Endodermal cell (in vitro differentiated cells): ENCODE results near the gene PINLYP. TPM values are rescaled to one million over a fixed set of nuclear protein-coding genes. Genes with fewer than 3 reads are reported as not detected.
"Not testable (repeated sequence)": the region's sequence is repeated elsewhere in the genome, so short reads cannot be mapped to it uniquely, and the experiment has no call there.

Experiments used
- DNase-seq: peaks from one replicate; pipeline ENCODE4 v3.0.0-alpha.2; 2017
- H3K27ac ChIP-seq: 2 replicates; pipeline ENCODE4 v1.5.1; 2013; ENCODE audit warnings: mild to moderate bottlenecking, low read depth, low read length, moderate library complexity
- H3K27me3 ChIP-seq: 2 replicates; pipeline ENCODE4 v1.6.1; 2013; ENCODE audit warnings: mild to moderate bottlenecking, low read length, moderate library complexity; ENCODE audit not compliant: insufficient read depth, control insufficient read depth, poor library complexity, severe bottlenecking
- H3K36me3 ChIP-seq: 2 replicates; pipeline ENCODE4 v1.7.0; 2013; ENCODE audit warnings: mild to moderate bottlenecking, low read length, moderate library complexity; ENCODE audit not compliant: control insufficient read depth, insufficient read depth
- H3K4me1 ChIP-seq: one replicate; pipeline ENCODE4 v1.7.0; 2013; ENCODE audit warnings: low read length; ENCODE audit not compliant: control insufficient read depth, insufficient read depth
- H3K4me3 ChIP-seq: 2 replicates; pipeline ENCODE4 v1.5.1; 2013; ENCODE audit warnings: mild to moderate bottlenecking, low read length, moderate library complexity
- H3K9ac ChIP-seq: 2 replicates; pipeline ENCODE4 v1.6.1; 2013; ENCODE audit warnings: mild to moderate bottlenecking, low read length, moderate library complexity; ENCODE audit not compliant: poor library complexity, severe bottlenecking; ENCODE audit errors: extremely low read depth
- H3K9me3 ChIP-seq: 2 replicates; pipeline ENCODE4 v1.6.1; 2013; ENCODE audit warnings: mild to moderate bottlenecking, low read length, moderate library complexity; ENCODE audit not compliant: control insufficient read depth
- H3K27ac Mint-ChIP-seq: 2 replicates; pipeline ENCODE4 v1.8.0; 2020; ENCODE audit warnings: mixed read lengths
- H3K27me3 Mint-ChIP-seq: 2 replicates; pipeline ENCODE4 v1.8.0; 2021; ENCODE audit warnings: mild to moderate bottlenecking, mixed read lengths; ENCODE audit not compliant: insufficient read depth
- H3K36me3 Mint-ChIP-seq: 2 replicates; pipeline ENCODE4 v1.8.0; 2020; ENCODE audit warnings: low read depth, mixed read lengths
- H3K4me1 Mint-ChIP-seq: 2 replicates; pipeline ENCODE4 v1.8.0; 2020; ENCODE audit warnings: mixed read lengths
- H3K4me3 Mint-ChIP-seq: 2 replicates; pipeline ENCODE4 v1.8.0; 2020; ENCODE audit warnings: mild to moderate bottlenecking, moderate library complexity, mixed read lengths
- H3K9me3 Mint-ChIP-seq: 2 replicates; pipeline ENCODE4 v1.8.0; 2020; ENCODE audit warnings: mild to moderate bottlenecking, mixed read lengths
- WGBS, 2 experiments: methylation state at CpG; one replicate each; pipeline versions ENCODE4 v1.1.5 to v1.1.7; 2013; ENCODE audit warnings: missing lambda C conversion rate in 2 of 2, mixed read lengths in 1 of 2; ENCODE audit not compliant: insufficient coverage in 1 of 2, insufficient read length in 1 of 2; 5-methylcytosine and 5-hydroxymethylcytosine counted together
- total RNA-seq, 2 donors: library from RNA; stranded (reverse); fragmentation: NEBNext Ultra II Directional in 1 of 2; extraction: Animal tissue kit (Norgen Biotek cat#: 25700) in 1 of 2; gene quantifications; 2 replicates in 1 of 2; 3 replicates in 1 of 2; pipeline ENCODE4 v1.2.1, GENCODE V29; 2021
- TF ChIP-seq, protein P1 (sequence below): fragments of 200-600 bp; sonication (generic); conservative IDR thresholded peaks from 2 replicates; pipeline ENCODE4 v1.5.0; 2021; ENCODE audit warnings: antibody characterized with exemption, mild to moderate bottlenecking

PINLYP gene
- total RNA-seq, 2 donors from 2014 or later, result 7.7 to 12.2 TPM

DNA sequence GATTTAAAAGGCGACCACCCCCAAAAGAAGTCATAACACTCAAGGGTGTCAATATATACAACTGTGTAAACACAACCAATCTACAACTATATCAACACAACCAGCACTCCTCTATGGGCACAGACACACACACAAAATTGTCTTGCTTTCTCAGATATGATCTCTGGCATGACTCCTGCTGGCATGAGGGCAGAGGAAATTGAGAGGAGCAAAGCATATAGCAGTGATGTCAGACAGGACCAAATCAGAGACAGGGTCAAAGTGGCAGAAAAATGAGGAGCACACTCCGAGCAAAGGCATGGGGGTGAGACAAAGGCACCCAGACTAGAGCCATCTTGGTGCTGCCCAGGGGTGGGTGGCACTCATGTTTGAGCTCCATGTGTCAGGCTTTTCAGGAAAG is 10.7 kb downstream of the PINLYP start:
- no peak overlapping the region for H3K27ac ChIP-seq
- no peaks in the 10 kb centered on the region for H3K27me3 Mint-ChIP-seq
- H3K9me3 Mint-ChIP-seq, result no peaks in the 10 kb centered on the region
- H3K4me3 Mint-ChIP-seq, result no peak overlapping the region
- no peaks in the 10 kb centered on the region for H3K27me3 ChIP-seq
- H3K4me1 ChIP-seq, result no peaks in the 10 kb centered on the region
- H3K36me3 ChIP-seq, result peaks cover 40% of the 10 kb centered on the region
- peaks cover 42% of the 10 kb centered on the region for H3K36me3 Mint-ChIP-seq
- H3K4me3 ChIP-seq, result no peak overlapping the region
- peaks cover 7% of the 10 kb centered on the region for H3K4me1 Mint-ChIP-seq
- H3K9ac ChIP-seq, result no peak overlapping the region
- 98 to 100% methylated on average over 2 of the region's 2 CpGs for WGBS, 2 experiments
- H3K9me3 ChIP-seq, result no peaks in the 10 kb centered on the region
- no peak for DNase-seq
- TF ChIP-seq, protein P1, sequence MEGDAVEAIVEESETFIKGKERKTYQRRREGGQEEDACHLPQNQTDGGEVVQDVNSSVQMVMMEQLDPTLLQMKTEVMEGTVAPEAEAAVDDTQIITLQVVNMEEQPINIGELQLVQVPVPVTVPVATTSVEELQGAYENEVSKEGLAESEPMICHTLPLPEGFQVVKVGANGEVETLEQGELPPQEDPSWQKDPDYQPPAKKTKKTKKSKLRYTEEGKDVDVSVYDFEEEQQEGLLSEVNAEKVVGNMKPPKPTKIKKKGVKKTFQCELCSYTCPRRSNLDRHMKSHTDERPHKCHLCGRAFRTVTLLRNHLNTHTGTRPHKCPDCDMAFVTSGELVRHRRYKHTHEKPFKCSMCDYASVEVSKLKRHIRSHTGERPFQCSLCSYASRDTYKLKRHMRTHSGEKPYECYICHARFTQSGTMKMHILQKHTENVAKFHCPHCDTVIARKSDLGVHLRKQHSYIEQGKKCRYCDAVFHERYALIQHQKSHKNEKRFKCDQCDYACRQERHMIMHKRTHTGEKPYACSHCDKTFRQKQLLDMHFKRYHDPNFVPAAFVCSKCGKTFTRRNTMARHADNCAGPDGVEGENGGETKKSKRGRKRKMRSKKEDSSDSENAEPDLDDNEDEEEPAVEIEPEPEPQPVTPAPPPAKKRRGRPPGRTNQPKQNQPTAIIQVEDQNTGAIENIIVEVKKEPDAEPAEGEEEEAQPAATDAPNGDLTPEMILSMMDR, result no peak
- no peak overlapping the region for H3K27ac Mint-ChIP-seq

DNA sequence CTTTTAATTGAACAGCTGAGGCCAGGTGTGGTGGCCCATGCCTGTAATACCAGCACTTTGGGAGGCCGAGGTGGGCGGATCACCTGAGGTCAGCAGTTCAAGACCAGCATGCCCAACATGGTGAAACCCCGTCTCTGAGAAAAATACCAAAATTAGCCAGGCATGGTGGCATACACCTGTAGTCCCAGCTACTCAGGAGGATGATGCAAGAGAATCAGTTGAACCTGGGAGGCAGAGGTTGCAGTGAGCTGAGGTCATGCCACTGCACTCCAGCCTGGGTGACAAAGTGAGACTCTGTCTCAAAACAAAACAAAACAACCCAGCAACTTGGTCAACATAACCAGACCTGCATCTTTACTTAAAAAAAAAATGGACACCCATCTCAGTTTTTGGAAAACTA is 11.4 kb downstream of the PINLYP start:
- H3K4me3 ChIP-seq, H3K27me3 Mint-ChIP-seq, H3K9me3 Mint-ChIP-seq, H3K9me3 ChIP-seq, H3K9ac ChIP-seq, H3K4me1 Mint-ChIP-seq, H3K4me1 ChIP-seq, H3K27ac ChIP-seq, H3K4me3 Mint-ChIP-seq, H3K27ac Mint-ChIP-seq, DNase-seq, H3K27me3 ChIP-seq: not testable (repeated sequence)
- H3K36me3 ChIP-seq, result peaks cover 42% of the 10 kb centered on the region
- 89 to 94% methylated on average over 1 to 3 of the region's 3 CpGs for WGBS, 2 experiments
- H3K36me3 Mint-ChIP-seq, result peaks cover 45% of the 10 kb centered on the region

DNA sequence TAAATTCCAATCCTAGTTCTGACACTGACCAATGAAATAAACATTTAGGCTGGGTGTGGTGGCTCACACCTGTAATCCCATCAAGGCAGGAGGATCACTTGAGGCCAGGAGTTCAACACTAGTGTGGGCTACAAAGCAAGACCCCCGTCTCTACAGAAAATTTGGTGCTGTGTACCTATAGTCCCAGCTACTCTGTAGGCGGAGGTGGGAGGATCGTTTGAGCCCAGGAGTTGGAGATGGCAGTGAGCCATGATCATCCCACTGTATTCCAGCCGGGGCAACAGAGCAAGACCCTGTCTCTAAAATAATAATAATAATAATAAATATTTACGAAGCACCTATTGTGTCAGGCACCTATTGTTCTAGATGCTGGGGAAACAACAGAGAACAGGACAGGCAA is 13.7 kb downstream of the PINLYP start:
- Mint-ChIP-seq H3K9me3 (no peaks in the 10 kb centered on the region), H3K36me3 (peaks cover 59% of the 10 kb centered on the region), H3K4me1 (peaks cover 8% of the 10 kb centered on the region), H3K4me3 (no peak overlapping the region), H3K27ac (peak overlapping the region; percentile 29), H3K27me3 (no peaks in the 10 kb centered on the region)
- Histone ChIP-seq H3K9ac (no peak overlapping the region), H3K27ac (no peak overlapping the region), H3K27me3 (no peaks in the 10 kb centered on the region), H3K4me3 (no peak overlapping the region), H3K9me3 (no peaks in the 10 kb centered on the region), H3K4me1 (no peaks in the 10 kb centered on the region), H3K36me3 (peaks cover 57% of the 10 kb centered on the region)
- 94 to 100% methylated on average over 1 to 4 of the region's 5 CpGs for WGBS, 2 experiments
- no peak for DNase-seq
- TF ChIP-seq, protein P1, result no peak

DNA sequence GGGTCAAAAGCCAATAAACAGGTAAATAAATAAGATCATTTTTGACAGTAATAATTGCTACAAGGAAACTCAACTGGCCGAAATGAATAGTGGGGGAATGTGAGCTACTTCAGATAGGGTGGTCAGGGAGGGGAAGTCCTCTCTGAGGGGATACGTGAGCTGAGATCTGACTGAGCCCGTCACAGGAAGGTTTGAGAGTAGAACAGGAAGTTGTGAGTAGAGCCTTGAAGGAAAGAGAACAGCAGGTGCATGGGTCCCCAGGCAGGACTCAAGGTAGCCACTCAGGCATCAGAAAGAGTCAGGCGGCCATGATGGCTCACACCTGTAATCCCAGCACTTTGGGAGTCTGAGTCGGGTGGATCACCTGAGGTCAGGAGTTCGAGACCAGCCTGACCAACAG is 14.1 kb downstream of the PINLYP start:
- Mint-ChIP-seq H3K9me3 (no peaks in the 10 kb centered on the region), H3K27me3 (no peaks in the 10 kb centered on the region), H3K4me3 (no peak overlapping the region), H3K4me1 (peaks cover 8% of the 10 kb centered on the region), H3K27ac (peak overlapping the region; percentile 29), H3K36me3 (peaks cover 59% of the 10 kb centered on the region)
- WGBS, 2 experiments, result 90 to 97% methylated on average over 6 of the region's 6 CpGs
- Histone ChIP-seq H3K4me1 (no peaks in the 10 kb centered on the region), H3K36me3 (peaks cover 57% of the 10 kb centered on the region), H3K9ac (no peak overlapping the region), H3K27me3 (no peaks in the 10 kb centered on the region), H3K9me3 (no peaks in the 10 kb centered on the region), H3K4me3 (no peak overlapping the region), H3K27ac (no peak overlapping the region)
- TF ChIP-seq, protein P1, result no peak
- no peak for DNase-seq
